ENCODE measurements around the gene STAT5A. TPM values are rescaled to one million over a fixed set of nuclear protein-coding genes. Genes with fewer than 3 reads are reported as not detected.

The STAT5A gene
- total and polyA plus RNA-seq, 9 of the 15 experiments (the other 6 are each of a cell fraction or from before 2014, with no cell fraction given): 79.9 to 415 (median 196) TPM

DNA sequence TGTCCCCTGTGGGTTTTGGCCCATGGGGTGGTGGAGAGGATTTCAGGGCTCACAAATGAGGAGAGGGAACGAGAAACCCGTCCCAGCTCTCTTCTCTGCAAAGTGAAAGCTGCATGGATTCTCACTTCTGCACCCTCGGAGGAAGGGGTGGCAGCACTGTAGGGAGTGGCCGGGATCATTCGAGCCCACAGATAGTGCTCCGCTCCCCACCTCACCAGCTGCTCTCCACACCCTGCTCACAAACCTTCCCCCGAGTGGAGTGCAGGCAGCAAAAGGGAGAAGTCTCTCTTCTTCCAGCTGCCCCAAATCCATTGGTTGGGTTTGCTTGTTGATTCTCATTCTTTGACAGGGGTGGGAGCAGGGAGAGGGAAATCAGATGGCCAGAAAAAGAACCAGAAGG, 20.1 kb downstream of the STAT5A start (continued):
- no peak for TF ChIP-seq NFIX (CRISPR knock-in tag; IDR thresholded peaks at IDR 0.05; ENCODE audit: low read depth)
- no peak for TF ChIP-seq SIRT6 (IDR thresholded peaks at IDR 0.05; ENCODE audit: low read depth, low read length)

DNA sequence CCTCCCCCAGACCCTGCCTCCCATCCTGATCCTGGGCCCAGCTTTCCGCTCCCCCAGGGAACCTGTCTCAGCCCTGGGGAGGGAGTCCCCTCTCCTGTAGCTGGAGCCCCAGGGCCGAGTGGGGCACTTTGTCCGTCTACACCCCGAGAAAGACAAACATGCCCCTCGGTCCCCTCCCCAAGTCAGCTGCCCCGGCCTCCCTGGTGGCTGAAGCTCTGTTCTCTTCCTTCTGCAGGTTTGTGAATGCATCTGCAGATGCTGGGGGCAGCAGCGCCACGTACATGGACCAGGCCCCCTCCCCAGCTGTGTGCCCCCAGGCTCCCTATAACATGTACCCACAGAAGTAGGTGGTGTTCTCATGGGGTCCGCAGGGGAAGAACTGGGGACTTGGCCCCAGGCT, 20.8 kb downstream of the STAT5A start:
- no peak overlapping the region for H3K4me3 ChIP-seq
- no peaks in the 10 kb centered on the region for H4K20me1 ChIP-seq (replicated peaks; ENCODE audit: control insufficient read depth, insufficient read depth, low read length)
- peaks cover 85% of the 10 kb centered on the region for H3K36me3 ChIP-seq (ENCODE audit: control insufficient read depth, insufficient read depth, low read length)
- peaks cover 47 to 77% of the 10 kb centered on the region in 2 experiments for H3K4me1 ChIP-seq (replicated peaks in 1 of 2; ENCODE audit: control insufficient read depth in 2 of 2, insufficient read depth in 2 of 2, low read length in 2 of 2)
- no peak overlapping the region for H3K4me2 ChIP-seq (ENCODE audit: insufficient read depth, low read length)
- peak overlapping the region; percentile 100; the same call in 2 of the 3 replicates for H3K27ac ChIP-seq (ENCODE audit: extremely low read depth, low read depth, low read length)
- H3K9me1 ChIP-seq (ENCODE audit: control insufficient read depth, insufficient read depth, low read length): no peaks in the 10 kb centered on the region
- POLR2A ChIA-PET: interaction anchor here (0.6 to 2.0 kb wide), 10 partner anchors 11 to 337 kb away, joined by 3 to 7 read pairs (median 3); partner anchors contain the start of genes KCNH4 and STAT3
- in situ Hi-C loops (cut with MboI) (no loop called here), intact Hi-C loops (cut with micrococcal nuclease) (no loop called here)
- no peaks in the 10 kb centered on the region for H3K9me3 ChIP-seq (replicated peaks; ENCODE audit: control insufficient read depth, insufficient read depth, low read depth, low read length)
- no peak for FAIRE-seq
- no peak for ATAC-seq
- CTCF ChIA-PET (ENCODE audit: low intra/inter-chr PET ratio): no interaction called here
- no peak overlapping the region for H2AFZ ChIP-seq (ENCODE audit: low read depth, low read length)
- peaks cover 56% of the 10 kb centered on the region for H3K79me2 ChIP-seq (ENCODE audit: control insufficient read depth, insufficient read depth, low read length)
- WGBS (ENCODE audit: insufficient coverage, low coverage, missing lambda C conversion rate): 96% methylated on average over 5 of the region's 9 CpGs
- BruUV-seq (replicated peaks): no TSS peak
- no peak for DNase-seq (ENCODE audit: extremely low read depth in 1 of 4, low spot score in 3 of 4)
- H3K9ac ChIP-seq (ENCODE audit: insufficient read depth in 1 of 2, low read depth in 2 of 2, low read length in 2 of 2): peak overlapping the region in 1 of 2 experiments; percentile 38; a peak in 1 of 4 replicates
- H3K27me3 ChIP-seq (ENCODE audit: control insufficient read depth in 2 of 2, insufficient read depth in 2 of 2, low read length in 2 of 2): no peaks in the 10 kb centered on the region
- TF ChIP-seq MAFK (IDR thresholded peaks at IDR 0.05; ENCODE audit: low read length) (no peak), TOE1 (IDR thresholded peaks at IDR 0.05; ENCODE audit: borderline replicate concordance) (no peak), TOE1 (CRISPR knock-in tag; IDR thresholded peaks at IDR 0.05; ENCODE audit: borderline replicate concordance, low read depth) (no peak), NFE2L1 (tag; IDR thresholded peaks at IDR 0.05; ENCODE audit: borderline replicate concordance, low read depth) (no peak), RBM22 (IDR thresholded peaks at IDR 0.05; ENCODE audit: low read depth, low read length, poor library complexity, severe bottlenecking) (peak; percentile 86), POLR2G (IDR thresholded peaks at IDR 0.05; ENCODE audit: low read depth, low read length) (peak; percentile 73)
- TF ChIP-seq, protein P1, sequence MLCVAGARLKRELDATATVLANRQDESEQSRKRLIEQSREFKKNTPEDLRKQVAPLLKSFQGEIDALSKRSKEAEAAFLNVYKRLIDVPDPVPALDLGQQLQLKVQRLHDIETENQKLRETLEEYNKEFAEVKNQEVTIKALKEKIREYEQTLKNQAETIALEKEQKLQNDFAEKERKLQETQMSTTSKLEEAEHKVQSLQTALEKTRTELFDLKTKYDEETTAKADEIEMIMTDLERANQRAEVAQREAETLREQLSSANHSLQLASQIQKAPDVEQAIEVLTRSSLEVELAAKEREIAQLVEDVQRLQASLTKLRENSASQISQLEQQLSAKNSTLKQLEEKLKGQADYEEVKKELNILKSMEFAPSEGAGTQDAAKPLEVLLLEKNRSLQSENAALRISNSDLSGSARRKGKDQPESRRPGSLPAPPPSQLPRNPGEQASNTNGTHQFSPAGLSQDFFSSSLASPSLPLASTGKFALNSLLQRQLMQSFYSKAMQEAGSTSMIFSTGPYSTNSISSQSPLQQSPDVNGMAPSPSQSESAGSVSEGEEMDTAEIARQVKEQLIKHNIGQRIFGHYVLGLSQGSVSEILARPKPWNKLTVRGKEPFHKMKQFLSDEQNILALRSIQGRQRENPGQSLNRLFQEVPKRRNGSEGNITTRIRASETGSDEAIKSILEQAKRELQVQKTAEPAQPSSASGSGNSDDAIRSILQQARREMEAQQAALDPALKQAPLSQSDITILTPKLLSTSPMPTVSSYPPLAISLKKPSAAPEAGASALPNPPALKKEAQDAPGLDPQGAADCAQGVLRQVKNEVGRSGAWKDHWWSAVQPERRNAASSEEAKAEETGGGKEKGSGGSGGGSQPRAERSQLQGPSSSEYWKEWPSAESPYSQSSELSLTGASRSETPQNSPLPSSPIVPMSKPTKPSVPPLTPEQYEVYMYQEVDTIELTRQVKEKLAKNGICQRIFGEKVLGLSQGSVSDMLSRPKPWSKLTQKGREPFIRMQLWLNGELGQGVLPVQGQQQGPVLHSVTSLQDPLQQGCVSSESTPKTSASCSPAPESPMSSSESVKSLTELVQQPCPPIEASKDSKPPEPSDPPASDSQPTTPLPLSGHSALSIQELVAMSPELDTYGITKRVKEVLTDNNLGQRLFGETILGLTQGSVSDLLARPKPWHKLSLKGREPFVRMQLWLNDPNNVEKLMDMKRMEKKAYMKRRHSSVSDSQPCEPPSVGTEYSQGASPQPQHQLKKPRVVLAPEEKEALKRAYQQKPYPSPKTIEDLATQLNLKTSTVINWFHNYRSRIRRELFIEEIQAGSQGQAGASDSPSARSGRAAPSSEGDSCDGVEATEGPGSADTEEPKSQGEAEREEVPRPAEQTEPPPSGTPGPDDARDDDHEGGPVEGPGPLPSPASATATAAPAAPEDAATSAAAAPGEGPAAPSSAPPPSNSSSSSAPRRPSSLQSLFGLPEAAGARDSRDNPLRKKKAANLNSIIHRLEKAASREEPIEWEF (CRISPR knock-in tag; IDR thresholded peaks at IDR 0.05): no peak

All from K562 (cell line).